ENCODE data around the gene CHD2. TPM values are rescaled to one million over a fixed set of nuclear protein-coding genes. Genes with fewer than 3 reads are reported as not detected.

Gene CHD2
- polyA plus RNA-seq, 2 of the 4 experiments (the other 2 are of a cell fraction), result 29.5 to 68.2 TPM

GRCh38 chr15:92869263-92869940, 30.7 kb upstream of the CHD2 start (continued):
- TF ChIP-seq KDM5A (IDR thresholded peaks at IDR 0.05), result no peak
- no peak for TF ChIP-seq EHMT2 (IDR thresholded peaks at IDR 0.05; ENCODE audit: low read depth)
- TF ChIP-seq ZC3H11A (IDR thresholded peaks at IDR 0.05), result no peak
- TF ChIP-seq MAX (IDR thresholded peaks at IDR 0.05), result peak; percentile 58
- no peak for TF ChIP-seq NR3C1 (IDR thresholded peaks at IDR 0.05)
- peak in 1 of 2 experiments; percentile 66; a peak in 1 of 5 replicates for TF ChIP-seq EP300 (IDR thresholded peaks at IDR 0.05)
- TF ChIP-seq HDAC2 (IDR thresholded peaks at IDR 0.05), result no peak
- no peak for TF ChIP-seq NPAS2 (CRISPR knock-in tag; IDR thresholded peaks at IDR 0.05; ENCODE audit: borderline replicate concordance)
- TF ChIP-seq SREBF2 (IDR thresholded peaks at IDR 0.05), result no peak
- no peak for TF ChIP-seq HOXB5 (CRISPR knock-in tag; IDR thresholded peaks at IDR 0.05)
- TF ChIP-seq EHF (CRISPR knock-in tag; IDR thresholded peaks at IDR 0.05), result no peak
- no peak for TF ChIP-seq REST (IDR thresholded peaks at IDR 0.05)
- no peak for TF ChIP-seq CHD4 (IDR thresholded peaks at IDR 0.05; ENCODE audit: borderline replicate concordance)
- no peak for TF ChIP-seq KDM1A (IDR thresholded peaks at IDR 0.05; ENCODE audit: low read depth)
- TF ChIP-seq ESRRA (IDR thresholded peaks at IDR 0.05; ENCODE audit: borderline replicate concordance, low read length), result no peak
- no peak for TF ChIP-seq ZFP36 (IDR thresholded peaks at IDR 0.05; ENCODE audit: borderline replicate concordance, partially characterized antibody)
- peak; percentile 78 to 82; a peak in 3 of 5 replicates for TF ChIP-seq JUN (IDR thresholded peaks at IDR 0.05)
- no peak for TF ChIP-seq TFCP2L1 (CRISPR knock-in tag; IDR thresholded peaks at IDR 0.05)
- no peak for TF ChIP-seq PBX3 (IDR thresholded peaks at IDR 0.05)
- no peak for TF ChIP-seq CTCF (IDR thresholded peaks at IDR 0.05)
- no peak for TF ChIP-seq E2F6 (IDR thresholded peaks at IDR 0.05; ENCODE audit: borderline replicate concordance, low read depth)
- peak; percentile 32; the same call in 1 of the 2 replicates for TF ChIP-seq JUNB (IDR thresholded peaks at IDR 0.05)
- peak; percentile 96 for TF ChIP-seq GATA3 (IDR thresholded peaks at IDR 0.05; ENCODE audit: borderline replicate concordance)
- TF ChIP-seq HES2 (IDR thresholded peaks at IDR 0.05), result peak; percentile 71; the same call in 1 of the 2 replicates
- no peak for TF ChIP-seq HEYL (CRISPR knock-in tag; IDR thresholded peaks at IDR 0.05)
- no peak for TF ChIP-seq MAZ (IDR thresholded peaks at IDR 0.05; ENCODE audit: borderline replicate concordance, low read depth, low read length)
- TF ChIP-seq CBX2 (IDR thresholded peaks at IDR 0.05; ENCODE audit: borderline replicate concordance, low read depth), result no peak
- peak; percentile 49; the same call in 1 of the 3 replicates for TF ChIP-seq BCL3 (IDR thresholded peaks at IDR 0.05)
- no peak for TF ChIP-seq BHLHE40 (IDR thresholded peaks at IDR 0.05; ENCODE audit: low read depth, low read length)
- TF ChIP-seq FOSB (CRISPR knock-in tag; IDR thresholded peaks at IDR 0.05), result no peak
- TF ChIP-seq TP53 (CRISPR knock-in tag; IDR thresholded peaks at IDR 0.05), result no peak
- TF ChIP-seq RARB (CRISPR knock-in tag; IDR thresholded peaks at IDR 0.05), result no peak
- TF ChIP-seq ATOH8 (CRISPR knock-in tag; IDR thresholded peaks at IDR 0.05; ENCODE audit: low read depth), result no peak
- no peak for TF ChIP-seq HOXA7 (CRISPR knock-in tag; IDR thresholded peaks at IDR 0.05)
- TF ChIP-seq POLR2A (IDR thresholded peaks at IDR 0.05; ENCODE audit: low read length), result no peak
- TF ChIP-seq RCOR1 (IDR thresholded peaks at IDR 0.05; ENCODE audit: low read depth, low read length), result no peak

Data from A549 (cell line).